OCI-LY1 (cell line): ENCODE results near the gene KCTD5.

Source experiments
- H2AFZ ChIP-seq: fragments of 200-600 bp; sonication (generic), shearing (Covaris generic); 2 replicates; pipeline ENCODE4 v1.6.0; 2014; ENCODE audit warnings: antibody characterized with exemption, mild to moderate bottlenecking, low read length
- H3F3A ChIP-seq: fragments of 200-600 bp; sonication (generic), shearing (Covaris generic); 2 replicates; pipeline ENCODE4 v1.6.0; 2014; ENCODE audit warnings: mild to moderate bottlenecking, antibody characterized with exemption, low read length, moderate library complexity; ENCODE audit not compliant: insufficient read depth
- H3K27ac ChIP-seq: fragments of 200-600 bp; sonication (generic); 2 replicates; pipeline ENCODE4 v1.5.1; 2014; ENCODE audit warnings: low read length, mixed run types, mild to moderate bottlenecking, low read depth; ENCODE audit not compliant: poor library complexity, severe bottlenecking
- H3K27me3 ChIP-seq: fragments of 200-600 bp; sonication (generic); 2 replicates; pipeline ENCODE4 v1.6.0; 2014; ENCODE audit warnings: antibody characterized with exemption, mild to moderate bottlenecking, low read length, moderate library complexity; ENCODE audit not compliant: insufficient read depth
- H3K36me3 ChIP-seq: fragments of 200-600 bp; sonication (generic); 2 replicates; pipeline ENCODE4 v1.6.1; 2014; ENCODE audit warnings: mild to moderate bottlenecking, antibody characterized with exemption, low read length, moderate library complexity, mixed read lengths; ENCODE audit not compliant: insufficient read depth
- H3K4me1 ChIP-seq: fragments of 200-600 bp; sonication (generic); 2 replicates; pipeline ENCODE4 v1.5.1; 2014; ENCODE audit warnings: mild to moderate bottlenecking, low read length, moderate library complexity; ENCODE audit not compliant: insufficient read depth, severe bottlenecking
- H3K4me2 ChIP-seq: fragments of 200-600 bp; sonication (generic), shearing (Covaris generic); 2 replicates; pipeline ENCODE4 v1.6.1; 2014; ENCODE audit warnings: low read length
- H3K4me3 ChIP-seq: fragments of 200-600 bp; sonication (generic); 2 replicates; pipeline ENCODE4 v1.5.1; 2014; ENCODE audit warnings: low read length, low read depth, mild to moderate bottlenecking, mixed read lengths; ENCODE audit not compliant: poor library complexity, severe bottlenecking
- H3K79me2 ChIP-seq: fragments of 200-600 bp; shearing (Covaris generic); 2 replicates; pipeline ENCODE4 v1.6.1; 2016; ENCODE audit warnings: mixed run types, low read length, mixed read lengths; ENCODE audit not compliant: insufficient read depth
- H3K9ac ChIP-seq: fragments of 200-600 bp; sonication (generic), shearing (Covaris generic); 2 replicates; pipeline ENCODE4 v1.6.1; 2014; ENCODE audit warnings: mild to moderate bottlenecking, low read length, mixed read lengths
- H3K9me2 ChIP-seq: fragments of 200-600 bp; sonication (generic), shearing (Covaris generic); 2 replicates; pipeline ENCODE4 v1.6.1; 2014; ENCODE audit warnings: low read depth, mild to moderate bottlenecking, low read length, mixed read lengths
- H3K9me3 ChIP-seq: fragments of 200-600 bp; shearing (Covaris generic); 2 replicates; pipeline ENCODE4 v1.6.1; 2014; ENCODE audit warnings: low read length, mixed read lengths
- H4K20me1 ChIP-seq: fragments of 200-600 bp; sonication (generic), shearing (Covaris generic); 2 replicates; pipeline ENCODE4 v1.6.0; 2016; ENCODE audit warnings: mild to moderate bottlenecking, low read length; ENCODE audit not compliant: insufficient read depth
- EZH2 ChIP-seq: fragments of 200-600 bp; sonication (generic), shearing (Covaris generic); IDR thresholded peaks from 2 replicates; pipeline ENCODE4 v1.8.0; 2017; ENCODE audit warnings: borderline replicate concordance, mixed run types, mild to moderate bottlenecking, antibody characterized with exemption, low read length, moderate library complexity, mixed read lengths
- TF ChIP-seq, protein P1 (sequence below): fragments of 200-600 bp; sonication (generic), shearing (Covaris generic); IDR thresholded peaks from 2 replicates; pipeline ENCODE4 v1.5.1; 2017; ENCODE audit warnings: mild to moderate bottlenecking, antibody characterized with exemption, low read length, moderate library complexity, mixed read lengths

KCTD5 gene

DNA sequence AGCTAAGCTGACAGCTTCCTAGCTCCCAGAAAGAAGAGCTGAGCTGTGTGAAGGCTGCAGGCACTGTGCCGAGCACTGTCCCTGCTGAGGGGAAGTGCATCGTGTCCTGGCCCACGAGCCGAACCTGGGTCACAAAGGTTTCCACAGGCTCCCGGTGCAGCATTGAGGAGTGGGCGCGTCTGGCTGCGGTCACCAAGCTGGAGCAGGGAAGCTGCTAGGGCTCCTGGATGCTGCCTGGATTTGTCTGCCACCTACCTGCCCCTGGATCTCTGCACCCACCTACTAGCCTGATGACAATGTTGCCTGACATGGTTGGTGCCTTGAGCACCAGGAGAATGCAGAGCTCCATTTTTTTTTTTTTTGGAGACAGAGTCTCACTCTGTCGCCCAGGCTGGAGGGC, 63.6 kb downstream of the KCTD5 start:
- Histone ChIP-seq H3K4me2 (no peak overlapping the region), H2AFZ (no peak overlapping the region), H3K4me1 (peaks cover 4% of the 10 kb centered on the region), H3F3A (no peaks in the 10 kb centered on the region), H3K9me2 (no peaks in the 10 kb centered on the region), H3K27me3 (no peaks in the 10 kb centered on the region), H4K20me1 (no peaks in the 10 kb centered on the region), H3K4me3 (no peak overlapping the region), H3K27ac (no peak overlapping the region), H3K9ac (no peak overlapping the region), H3K79me2 (no peaks in the 10 kb centered on the region), H3K36me3 (peaks cover 9% of the 10 kb centered on the region; the same call in 1 of the 2 replicates), H3K9me3 (no peaks in the 10 kb centered on the region)
- TF ChIP-seq, protein P1, sequence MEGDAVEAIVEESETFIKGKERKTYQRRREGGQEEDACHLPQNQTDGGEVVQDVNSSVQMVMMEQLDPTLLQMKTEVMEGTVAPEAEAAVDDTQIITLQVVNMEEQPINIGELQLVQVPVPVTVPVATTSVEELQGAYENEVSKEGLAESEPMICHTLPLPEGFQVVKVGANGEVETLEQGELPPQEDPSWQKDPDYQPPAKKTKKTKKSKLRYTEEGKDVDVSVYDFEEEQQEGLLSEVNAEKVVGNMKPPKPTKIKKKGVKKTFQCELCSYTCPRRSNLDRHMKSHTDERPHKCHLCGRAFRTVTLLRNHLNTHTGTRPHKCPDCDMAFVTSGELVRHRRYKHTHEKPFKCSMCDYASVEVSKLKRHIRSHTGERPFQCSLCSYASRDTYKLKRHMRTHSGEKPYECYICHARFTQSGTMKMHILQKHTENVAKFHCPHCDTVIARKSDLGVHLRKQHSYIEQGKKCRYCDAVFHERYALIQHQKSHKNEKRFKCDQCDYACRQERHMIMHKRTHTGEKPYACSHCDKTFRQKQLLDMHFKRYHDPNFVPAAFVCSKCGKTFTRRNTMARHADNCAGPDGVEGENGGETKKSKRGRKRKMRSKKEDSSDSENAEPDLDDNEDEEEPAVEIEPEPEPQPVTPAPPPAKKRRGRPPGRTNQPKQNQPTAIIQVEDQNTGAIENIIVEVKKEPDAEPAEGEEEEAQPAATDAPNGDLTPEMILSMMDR: no peak
- TF ChIP-seq EZH2: no peak

DNA sequence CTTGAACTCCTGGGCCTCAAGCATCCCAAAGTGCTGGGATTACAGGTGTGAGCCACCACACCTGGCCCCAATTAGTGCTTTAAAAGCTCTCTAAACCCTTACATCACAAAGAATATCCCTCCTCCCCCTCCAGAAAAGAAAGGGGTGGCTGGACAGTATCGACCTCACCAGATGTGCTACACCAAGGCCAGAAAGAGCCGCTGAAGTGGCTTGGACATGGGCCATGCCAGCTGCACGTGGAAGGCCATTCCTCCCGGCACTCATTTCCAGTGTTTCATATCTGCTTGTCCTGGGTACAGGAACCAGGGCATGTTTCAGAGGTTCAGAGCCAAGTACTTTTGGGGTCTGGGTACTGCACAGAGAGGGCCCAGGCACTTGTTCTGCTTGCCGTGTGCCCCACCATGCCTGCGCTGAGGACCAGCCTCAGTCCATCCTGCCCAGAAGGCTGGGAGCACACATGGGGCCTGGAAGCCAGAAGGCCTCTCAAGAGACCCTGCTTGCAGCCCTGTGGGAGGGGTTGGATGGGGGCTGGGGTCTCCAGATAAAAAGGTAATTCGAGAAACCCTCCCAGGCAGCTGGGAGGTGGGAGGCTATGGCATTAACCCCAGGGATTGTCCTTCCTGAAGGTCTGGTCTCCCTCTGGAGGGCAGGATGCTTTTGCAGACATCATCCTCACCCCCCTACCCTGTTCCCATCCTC, 66.6 kb downstream of the KCTD5 start:
- no peaks in the 10 kb centered on the region for H3K9me2 ChIP-seq
- no peak for TF ChIP-seq EZH2
- TF ChIP-seq, protein P1: no peak

GRCh38 chr16:2749476-2749875, 67.2 kb downstream of the KCTD5 start:
- no peaks in the 10 kb centered on the region for H3F3A ChIP-seq
- no peaks in the 10 kb centered on the region for H4K20me1 ChIP-seq
- no peak overlapping the region for H2AFZ ChIP-seq
- no peak overlapping the region for H3K27ac ChIP-seq
- H3K27me3 ChIP-seq: no peaks in the 10 kb centered on the region
- no peak overlapping the region for H3K4me3 ChIP-seq
- peaks cover 24% of the 10 kb centered on the region for H3K36me3 ChIP-seq
- peaks cover 16% of the 10 kb centered on the region for H3K79me2 ChIP-seq
- no peaks in the 10 kb centered on the region for H3K9me3 ChIP-seq
- no peak overlapping the region for H3K4me2 ChIP-seq
- H3K4me1 ChIP-seq: peaks cover 20% of the 10 kb centered on the region
- no peaks in the 10 kb centered on the region for H3K9me2 ChIP-seq
- H3K9ac ChIP-seq: no peak overlapping the region
- TF ChIP-seq, protein P1: no peak
- TF ChIP-seq EZH2: no peak

More for the DNA sequence above, 66.6 kb downstream of the KCTD5 start:
- Histone ChIP-seq H3K27ac (no peak overlapping the region), H3K9me3 (no peaks in the 10 kb centered on the region), H3K79me2 (peaks cover 10% of the 10 kb centered on the region), H3K27me3 (no peaks in the 10 kb centered on the region), H2AFZ (no peak overlapping the region), H3K36me3 (peaks cover 18% of the 10 kb centered on the region), H3K4me3 (no peak overlapping the region), H3K4me1 (peaks cover 14% of the 10 kb centered on the region), H4K20me1 (no peaks in the 10 kb centered on the region), H3K9ac (no peak overlapping the region), H3F3A (no peaks in the 10 kb centered on the region), H3K4me2 (no peak overlapping the region)
